Ovary (tissue), 9 donors: ENCODE results near the gene CMTM7. TPM values are rescaled to one million over a fixed set of nuclear protein-coding genes. Genes with fewer than 3 reads are reported as not detected.

ENCODE experiments used
- DNase-seq, 5 donors: peaks; one replicate each; pipeline ENCODE4 v3.0.0-alpha.2; 2019 to 2020
- H3K27ac ChIP-seq, 2 donors: fragments of 200-600 bp; one replicate each; pipeline versions ENCODE4 v1.5.1 to v1.8.0; 2019 to 2022
- H3K27me3 ChIP-seq: fragments of 200-600 bp; one replicate; pipeline ENCODE4 v1.8.0; 2022
- H3K36me3 ChIP-seq: fragments of 200-600 bp; sonication (generic); one replicate; pipeline ENCODE4 v1.5.1; 2019
- H3K4me1 ChIP-seq: one replicate; pipeline ENCODE4 v1.8.1; 2013; ENCODE audit warnings: mild to moderate bottlenecking, moderate library complexity; ENCODE audit not compliant: insufficient read depth
- H3K4me3 ChIP-seq: fragments of 200-600 bp; sonication (generic); one replicate; pipeline ENCODE4 v1.5.1; 2017
- H3K9me3 ChIP-seq, 2 donors: fragments of 200-600 bp in 1 of 2; sonication (generic) in 1 of 2; one replicate each; pipeline versions ENCODE4 v1.5.1 to v1.8.1; 2013 to 2019; ENCODE audit warnings: mild to moderate bottlenecking in 1 of 2, moderate library complexity in 1 of 2
- EP300 ChIP-seq: sonication (generic); formaldehyde crosslinking; IDR thresholded peaks from one replicate; pipeline ENCODE4 v1.6.1; 2017; ENCODE audit warnings: antibody characterized with exemption
- POLR2A ChIP-seq: fragments of 450-650 bp; IDR thresholded peaks from one replicate; pipeline ENCODE4 v1.6.1; 2017; ENCODE audit warnings: antibody characterized with exemption, mild to moderate bottlenecking, moderate library complexity
- WGBS, 3 donors: extraction: QIAGEN DNeasy Blood & Tissue Kit in 1 of 3; methylation state at CpG; one replicate each; pipeline versions ENCODE4 v1.1.5 to v1.1.7; 2013 to 2017; 5-methylcytosine and 5-hydroxymethylcytosine counted together
- intact Hi-C, 4 donors: fragments of 100-400 bp; cut with DNase I; formaldehyde crosslinking; loops; one replicate each; pipeline versions ENCODE4 v1.11.0 to v1.15.1; 2022 to 2023
- polyA plus RNA-seq, 2 donors: library from polyadenylated mRNA; stranded (reverse); fragments of 200-250 nt in 1 of 2; fragments of 350-450 nt in 1 of 2; fragmentation: Illumina TruSeq in 1 of 2; extraction: RNeasy Lipid Tissue Mini Kit (QIAGEN cat#74804) in 1 of 2; gene quantifications; one replicate each; pipeline ENCODE4 v1.2.3, GENCODE V29; 2013 to 2014
- total RNA-seq, 7 donors: library from RNA; depleted of rRNA in 2 of 7; stranded (reverse); fragments of >200 nt in 2 of 7; fragmentation: NEBNext Ultra II Directional in 3 of 7; extraction: Animal tissue kit (Norgen Biotek cat#: 25700) in 3 of 7; gene quantifications; one replicate each; pipeline versions ENCODE4 v1.1.0 to v1.2.4, GENCODE V29; 2016 to 2023
- TF ChIP-seq, protein P1 (sequence below), 3 donors: fragments of 450-650 bp in 2 of 3; fragments of 200-600 bp in 1 of 3; IDR thresholded peaks; one replicate each; pipeline versions ENCODE4 v1.5.1 to v1.8.0; 2016 to 2022; ENCODE audit warnings: antibody characterized with exemption in 3 of 3, mild to moderate bottlenecking in 1 of 3
- donor health status: DM: no; HTN: no; CAD: no; lungs with moderate emphysema.
- donor health status: DM: no; HTN: no; CAD: no.
- donor health status: Bipolar disorder and iron deficiency.
- donor health status: DM: yes; HTN: yes; CAD: no.
- donor health status: DM: no; HTN: no; CAD: no.
- donor health status: DM: yes; HTN: yes; CAD: no.

The CMTM7 gene
- total and polyA plus RNA-seq, 9 donors = 2.7 to 63.4 (median 7.6) TPM

DNA sequence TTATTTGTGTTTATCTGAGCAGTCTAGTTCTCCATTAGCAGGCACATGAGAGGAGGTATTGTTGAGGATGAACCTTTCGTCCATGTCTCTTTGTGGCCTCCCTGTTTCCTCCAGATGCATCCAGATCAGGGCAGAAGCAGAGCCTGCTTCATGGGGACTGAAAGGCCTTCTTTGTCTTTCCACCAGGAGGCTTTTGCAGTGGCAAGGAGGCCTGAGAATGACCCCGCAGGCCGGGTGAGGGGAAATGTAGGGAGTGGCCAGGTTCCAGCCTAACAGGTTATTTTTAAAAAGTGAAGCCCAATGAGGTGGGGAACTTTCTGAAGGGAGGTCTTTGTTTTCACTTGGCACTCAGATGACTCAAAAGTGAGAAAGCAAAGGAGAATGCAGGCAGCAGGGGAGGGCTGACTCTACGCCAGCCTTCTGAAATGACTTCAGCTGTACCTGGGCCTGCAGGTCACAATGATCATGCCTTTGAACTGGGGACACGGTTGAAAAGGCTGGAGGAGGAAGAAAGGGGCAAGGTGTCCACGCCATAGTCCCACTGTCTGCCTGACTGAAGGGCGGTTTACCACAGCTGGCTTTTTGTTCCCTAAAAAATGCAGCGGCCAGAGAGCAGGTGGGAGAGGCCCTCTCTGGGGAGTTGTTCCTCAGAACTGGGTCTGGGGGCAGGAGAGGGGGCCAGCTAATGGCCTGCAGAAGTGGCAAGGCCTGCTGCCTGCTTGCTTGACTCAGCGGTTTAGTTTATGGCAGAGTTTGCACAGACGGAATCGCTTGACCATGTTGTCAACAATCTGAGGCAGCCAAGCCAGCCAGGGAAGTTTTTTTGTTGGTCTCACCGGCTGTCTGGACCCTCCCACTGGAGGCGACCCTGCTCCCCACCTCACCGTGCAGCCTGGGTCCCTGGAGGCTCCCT, 28.7 kb downstream of the CMTM7 start:
- no peak for TF ChIP-seq EP300
- no peak for TF ChIP-seq POLR2A
- TF ChIP-seq, protein P1, sequence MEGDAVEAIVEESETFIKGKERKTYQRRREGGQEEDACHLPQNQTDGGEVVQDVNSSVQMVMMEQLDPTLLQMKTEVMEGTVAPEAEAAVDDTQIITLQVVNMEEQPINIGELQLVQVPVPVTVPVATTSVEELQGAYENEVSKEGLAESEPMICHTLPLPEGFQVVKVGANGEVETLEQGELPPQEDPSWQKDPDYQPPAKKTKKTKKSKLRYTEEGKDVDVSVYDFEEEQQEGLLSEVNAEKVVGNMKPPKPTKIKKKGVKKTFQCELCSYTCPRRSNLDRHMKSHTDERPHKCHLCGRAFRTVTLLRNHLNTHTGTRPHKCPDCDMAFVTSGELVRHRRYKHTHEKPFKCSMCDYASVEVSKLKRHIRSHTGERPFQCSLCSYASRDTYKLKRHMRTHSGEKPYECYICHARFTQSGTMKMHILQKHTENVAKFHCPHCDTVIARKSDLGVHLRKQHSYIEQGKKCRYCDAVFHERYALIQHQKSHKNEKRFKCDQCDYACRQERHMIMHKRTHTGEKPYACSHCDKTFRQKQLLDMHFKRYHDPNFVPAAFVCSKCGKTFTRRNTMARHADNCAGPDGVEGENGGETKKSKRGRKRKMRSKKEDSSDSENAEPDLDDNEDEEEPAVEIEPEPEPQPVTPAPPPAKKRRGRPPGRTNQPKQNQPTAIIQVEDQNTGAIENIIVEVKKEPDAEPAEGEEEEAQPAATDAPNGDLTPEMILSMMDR (IDR thresholded peaks at IDR 0.05) = no peak
- DNase-seq = no peak
- Histone ChIP-seq H3K4me1 (peaks cover 7% of the 10 kb centered on the region), H3K9me3 (no peaks in the 10 kb centered on the region), H3K27ac (no peak overlapping the region), H3K27me3 (no peaks in the 10 kb centered on the region), H3K36me3 (no peaks in the 10 kb centered on the region), H3K4me3 (no peak overlapping the region)
- intact Hi-C loops = no loop called here
- 45 to 64% (median 48%) methylated on average over 14 of the region's 14 CpGs for WGBS, 3 donors

DNA sequence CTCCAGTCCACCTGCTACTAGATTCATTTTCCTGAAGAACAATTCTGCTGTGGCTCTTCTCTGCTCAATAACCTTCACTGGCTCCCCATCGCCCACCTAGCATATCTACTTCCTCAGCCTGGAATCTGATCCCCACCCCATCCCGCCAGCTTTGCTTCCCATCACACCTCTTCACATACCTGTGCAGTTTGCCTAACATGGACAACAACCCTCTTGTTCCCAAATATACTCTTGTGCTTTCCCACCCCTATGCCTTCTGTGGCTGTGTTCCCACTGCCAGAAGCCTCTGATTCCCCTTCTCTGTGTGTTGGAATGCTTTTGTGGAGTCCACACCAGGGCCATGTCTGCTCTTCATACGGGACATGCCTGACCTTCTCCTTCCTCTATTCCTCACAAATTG, 29.5 kb downstream of the CMTM7 start:
- Histone ChIP-seq H3K4me3 (no peak overlapping the region), H3K27ac (no peak overlapping the region), H3K27me3 (no peaks in the 10 kb centered on the region), H3K9me3 (no peaks in the 10 kb centered on the region), H3K36me3 (no peaks in the 10 kb centered on the region), H3K4me1 (peaks cover 7% of the 10 kb centered on the region)
- intact Hi-C loops = no loop called here
- DNase-seq = no peak
- TF ChIP-seq, protein P1 (IDR thresholded peaks at IDR 0.05) = no peak
- 91 to 92% (median 92%) methylated on average over 3 of the region's 3 CpGs for WGBS, 3 donors

DNA sequence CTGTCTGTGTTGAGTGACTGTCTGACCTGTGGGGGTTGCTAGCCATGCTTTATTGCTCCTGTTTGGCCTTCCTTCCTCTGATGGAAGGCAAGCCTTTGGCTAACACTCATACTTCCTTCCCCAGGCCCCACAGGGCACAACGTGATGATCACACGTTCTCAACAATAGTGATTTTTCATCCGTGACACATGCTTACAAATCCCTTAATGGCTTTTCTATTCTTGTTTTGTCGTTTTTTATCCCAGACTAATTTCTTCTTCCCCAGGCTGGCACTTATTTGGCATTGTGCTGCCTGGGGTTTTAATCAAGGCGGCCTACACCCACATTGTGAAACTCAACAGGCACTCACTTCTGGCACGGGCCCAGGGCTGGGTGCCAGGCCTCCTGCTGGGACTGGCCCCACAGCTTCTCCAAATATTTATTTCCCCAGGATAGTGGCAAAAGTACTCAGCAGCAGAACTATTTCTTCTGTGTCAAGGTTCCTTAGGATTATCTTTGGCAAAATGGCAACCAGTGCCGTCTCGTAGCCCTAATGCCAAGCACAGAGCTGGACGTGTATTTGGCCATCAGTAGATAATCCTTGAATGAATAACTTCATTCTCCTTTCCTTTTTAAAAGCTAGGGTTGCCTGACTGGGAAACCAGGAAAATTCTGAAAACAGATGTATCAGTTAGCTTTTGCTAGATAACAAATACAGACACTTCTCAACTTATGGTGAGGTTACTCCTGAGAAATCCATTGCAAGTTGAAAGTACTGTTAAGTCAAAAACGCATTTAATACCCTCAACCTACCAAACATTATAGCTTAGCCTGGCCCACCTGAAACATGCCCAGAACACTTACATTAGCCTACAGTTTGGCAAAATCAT, 30.6 kb downstream of the CMTM7 start:
- intact Hi-C loops = no loop called here
- no peak overlapping the region for H3K4me3 ChIP-seq
- 26 to 35% (median 29%) methylated on average over 10 of the region's 10 CpGs for WGBS, 3 donors

DNA sequence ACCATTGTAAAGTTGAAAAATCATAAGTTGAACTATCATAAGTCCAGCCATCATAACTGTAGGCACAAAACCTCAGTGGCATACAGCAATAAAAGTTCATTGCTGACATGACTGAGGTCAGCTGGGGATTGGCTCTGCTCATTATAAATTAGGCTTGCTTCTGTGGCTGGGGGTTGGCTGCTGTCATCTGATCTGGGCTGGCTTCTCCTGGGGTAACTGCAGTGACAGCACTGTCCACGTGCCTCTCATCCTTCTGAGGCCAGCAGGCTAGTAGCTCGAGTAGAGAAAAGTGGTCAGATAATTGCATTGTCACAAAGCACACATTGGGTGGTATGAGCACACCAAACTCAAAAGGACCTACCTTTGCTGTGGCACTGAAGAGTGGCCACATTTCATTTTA, 31.3 kb downstream of the CMTM7 start:
- Histone ChIP-seq H3K4me3 (no peak overlapping the region), H3K27ac (no peak overlapping the region), H3K27me3 (no peaks in the 10 kb centered on the region), H3K36me3 (no peaks in the 10 kb centered on the region), H3K9me3 (no peaks in the 10 kb centered on the region), H3K4me1 (peaks cover 7% of the 10 kb centered on the region)
- no peak for TF ChIP-seq POLR2A
- TF ChIP-seq EP300 = no peak
- TF ChIP-seq, protein P1 (IDR thresholded peaks at IDR 0.05) = no peak
- no peak for DNase-seq
- WGBS, 3 donors = 83 to 90% (median 85%) methylated on average over 2 of the region's 2 CpGs
- intact Hi-C loops = no loop called here

More for the DNA sequence above, 30.6 kb downstream of the CMTM7 start:
- H3K9me3 ChIP-seq = no peaks in the 10 kb centered on the region
- H3K4me1 ChIP-seq = peaks cover 7% of the 10 kb centered on the region
- H3K36me3 ChIP-seq = no peaks in the 10 kb centered on the region
- DNase-seq = peak; percentile 20 to 77 (median 69)
- no peak for TF ChIP-seq EP300
- no peak for TF ChIP-seq POLR2A
- TF ChIP-seq, protein P1 (IDR thresholded peaks at IDR 0.05) = no peak
- H3K27me3 ChIP-seq = no peaks in the 10 kb centered on the region
- H3K27ac ChIP-seq = no peak overlapping the region
